ENCODE measurements around the gene GABBR2.
"Not testable (repeated sequence)": the region's sequence is repeated elsewhere in the genome, so short reads cannot be mapped to it uniquely, and the experiment has no call there.

GABBR2 gene

GRCh38 chr9:98515506-98516204 lies 193.1 kb downstream of the GABBR2 start:
- in situ Hi-C loops (cut with HindIII; ENCODE audit: low pct_ligation_motif_present, low pct_unique_long_range_greater_than_20kb, low sequenced_read_pairs): no loop called here
- no peak for DNase-seq

GRCh38 chr9:98514841-98515240 lies 193.9 kb downstream of the GABBR2 start:
- no peak for DNase-seq
- in situ Hi-C loops (cut with HindIII; ENCODE audit: low pct_ligation_motif_present, low pct_unique_long_range_greater_than_20kb, low sequenced_read_pairs): no loop called here

GRCh38 chr9:98508217-98508919 lies 200.4 kb downstream of the GABBR2 start:
- DNase-seq; in situ Hi-C loops (cut with HindIII; ENCODE audit: low pct_ligation_motif_present, low pct_unique_long_range_greater_than_20kb, low sequenced_read_pairs): not testable (repeated sequence)

GRCh38 chr9:98506422-98507054 lies 202.2 kb downstream of the GABBR2 start:
- in situ Hi-C loops (cut with HindIII; ENCODE audit: low pct_ligation_motif_present, low pct_unique_long_range_greater_than_20kb, low sequenced_read_pairs): no loop called here
- DNase-seq: no peak

GRCh38 chr9:98504298-98505282 lies 204.1 kb downstream of the GABBR2 start:
- in situ Hi-C loops (cut with HindIII; ENCODE audit: low pct_ligation_motif_present, low pct_unique_long_range_greater_than_20kb, low sequenced_read_pairs): no loop called here
- DNase-seq: no peak

GRCh38 chr9:98503867-98504266 lies 204.9 kb downstream of the GABBR2 start:
- no peak for DNase-seq
- in situ Hi-C loops (cut with HindIII; ENCODE audit: low pct_ligation_motif_present, low pct_unique_long_range_greater_than_20kb, low sequenced_read_pairs): no loop called here

GRCh38 chr9:98502976-98503325 lies 205.8 kb downstream of the GABBR2 start:
- DNase-seq: no peak
- in situ Hi-C loops (cut with HindIII; ENCODE audit: low pct_ligation_motif_present, low pct_unique_long_range_greater_than_20kb, low sequenced_read_pairs): no loop called here

GRCh38 chr9:98502311-98502975 lies 206.3 kb downstream of the GABBR2 start:
- in situ Hi-C loops (cut with HindIII; ENCODE audit: low pct_ligation_motif_present, low pct_unique_long_range_greater_than_20kb, low sequenced_read_pairs): no loop called here
- DNase-seq: no peak

- no peak for DNase-seq
- in situ Hi-C loops (cut with HindIII; ENCODE audit: low pct_ligation_motif_present, low pct_unique_long_range_greater_than_20kb, low sequenced_read_pairs): no loop called here
Observed at GRCh38 chr9:98501819-98502218, 206.9 kb downstream of the GABBR2 start.

- in situ Hi-C loops (cut with HindIII; ENCODE audit: low pct_ligation_motif_present, low pct_unique_long_range_greater_than_20kb, low sequenced_read_pairs); DNase-seq: not testable (repeated sequence)
Observed at GRCh38 chr9:98501259-98501658, 207.5 kb downstream of the GABBR2 start.

- in situ Hi-C loops (cut with HindIII; ENCODE audit: low pct_ligation_motif_present, low pct_unique_long_range_greater_than_20kb, low sequenced_read_pairs): no loop called here
- no peak for DNase-seq
Observed at GRCh38 chr9:98500337-98500919, 208.3 kb downstream of the GABBR2 start.

- DNase-seq: no peak
- in situ Hi-C loops (cut with HindIII; ENCODE audit: low pct_ligation_motif_present, low pct_unique_long_range_greater_than_20kb, low sequenced_read_pairs): no loop called here
Observed at GRCh38 chr9:98495530-98495929, 213.2 kb downstream of the GABBR2 start.

GRCh38 chr9:98494852-98495251 lies 213.9 kb downstream of the GABBR2 start:
- no peak for DNase-seq
- in situ Hi-C loops (cut with HindIII; ENCODE audit: low pct_ligation_motif_present, low pct_unique_long_range_greater_than_20kb, low sequenced_read_pairs): no loop called here

- in situ Hi-C loops (cut with HindIII; ENCODE audit: low pct_ligation_motif_present, low pct_unique_long_range_greater_than_20kb, low sequenced_read_pairs): no loop called here
- peak; percentile 29 for DNase-seq
Observed at GRCh38 chr9:98491828-98492227, 216.9 kb downstream of the GABBR2 start.

GRCh38 chr9:98491231-98491651 lies 217.5 kb downstream of the GABBR2 start:
- in situ Hi-C loops (cut with HindIII; ENCODE audit: low pct_ligation_motif_present, low pct_unique_long_range_greater_than_20kb, low sequenced_read_pairs): no loop called here
- no peak for DNase-seq

- DNase-seq: peak; percentile 88
- in situ Hi-C loops (cut with HindIII; ENCODE audit: low pct_ligation_motif_present, low pct_unique_long_range_greater_than_20kb, low sequenced_read_pairs): no loop called here
Observed at GRCh38 chr9:98488571-98489312, 220.0 kb downstream of the GABBR2 start.

GRCh38 chr9:98485706-98486105 lies 223.0 kb downstream of the GABBR2 start:
- in situ Hi-C loops (cut with HindIII; ENCODE audit: low pct_ligation_motif_present, low pct_unique_long_range_greater_than_20kb, low sequenced_read_pairs): no loop called here
- no peak for DNase-seq
